GM21786 (cell line): ENCODE results near the gene HRH2.
"Not testable (repeated sequence)": the region's sequence is repeated elsewhere in the genome, so short reads cannot be mapped to it uniquely, and the experiment has no call there.

Experiments used
- ATAC-seq: cut with Tn5 transposase; IDR thresholded peaks from one replicate; pipeline ENCODE4 v1.9.1; 2021; ENCODE audit not compliant: unreplicated experiment

HRH2 gene

GRCh38 chr5:175642998-175643397 is 14.9 kb upstream of the HRH2 start:
- ATAC-seq, result no peak

- ATAC-seq, result no peak
Observed at GRCh38 chr5:175646251-175646650, 11.6 kb upstream of the HRH2 start.

GRCh38 chr5:175649967-175650366 is 7.9 kb upstream of the HRH2 start:
- no peak for ATAC-seq

- ATAC-seq, result not testable (repeated sequence)
Observed at GRCh38 chr5:175650430-175651205, 7.3 kb upstream of the HRH2 start.

- ATAC-seq, result no peak
Observed at GRCh38 chr5:175652741-175653663, 4.9 kb upstream of the HRH2 start.

- no peak for ATAC-seq
Observed at GRCh38 chr5:175653763-175654162, 4.1 kb upstream of the HRH2 start.

- no peak for ATAC-seq
Observed at GRCh38 chr5:175654339-175654738, 3.5 kb upstream of the HRH2 start.

- ATAC-seq, result no peak
Observed at GRCh38 chr5:175654807-175655206, 3.1 kb upstream of the HRH2 start.

GRCh38 chr5:175655411-175655810 is 2.5 kb upstream of the HRH2 start:
- ATAC-seq, result no peak

GRCh38 chr5:175656966-175657365 is 905 bp upstream of the HRH2 start:
- no peak for ATAC-seq

- no peak for ATAC-seq
Observed at GRCh38 chr5:175658299-175659145, 651 bp downstream of the HRH2 start.

GRCh38 chr5:175659546-175660253 is 1.8 kb downstream of the HRH2 start:
- no peak for ATAC-seq

- no peak for ATAC-seq
Observed at GRCh38 chr5:175663186-175664184, 5.6 kb downstream of the HRH2 start.

GRCh38 chr5:175664723-175665122 is 6.9 kb downstream of the HRH2 start:
- no peak for ATAC-seq

GRCh38 chr5:175666216-175666615 is 8.3 kb downstream of the HRH2 start:
- ATAC-seq, result no peak

- no peak for ATAC-seq
Observed at GRCh38 chr5:175668006-175668405, 10.1 kb downstream of the HRH2 start.

- no peak for ATAC-seq
Observed at GRCh38 chr5:175670372-175670771, 12.5 kb downstream of the HRH2 start.

GRCh38 chr5:175671013-175671412 is 13.1 kb downstream of the HRH2 start:
- ATAC-seq, result no peak

- no peak for ATAC-seq
Observed at GRCh38 chr5:175672976-175673648, 15.2 kb downstream of the HRH2 start.
